Superior temporal gyrus (tissue), 1 donor: Measurements from ENCODE around the gene UNC5C.
A peak's percentile ranks its signal among the peaks of the same experiment; 100 is the strongest.

Experiments
- DNase-seq: peaks from one replicate; pipeline ENCODE4 v3.0.0-alpha.2; 2016; ENCODE audit errors: extremely low spot score

The UNC5C gene

GRCh38 chr4:95268819-95269565, 279.8 kb downstream of the UNC5C start:
- peak; percentile 70 for DNase-seq

GRCh38 chr4:95267081-95267480, 281.7 kb downstream of the UNC5C start:
- DNase-seq, result no peak

- DNase-seq, result no peak
These were observed 282.7 kb downstream of the UNC5C start for GRCh38 chr4:95265814-95266740.

GRCh38 chr4:95264843-95265242, 283.9 kb downstream of the UNC5C start:
- no peak for DNase-seq

GRCh38 chr4:95263960-95264359, 284.8 kb downstream of the UNC5C start:
- peak; percentile 86 for DNase-seq

- DNase-seq, result no peak
These were observed 285.4 kb downstream of the UNC5C start for GRCh38 chr4:95263391-95263790.

- no peak for DNase-seq
These were observed 292.5 kb downstream of the UNC5C start for GRCh38 chr4:95256108-95256835.

GRCh38 chr4:95255396-95256107, 293.2 kb downstream of the UNC5C start:
- no peak for DNase-seq

- DNase-seq, result no peak
These were observed 297.2 kb downstream of the UNC5C start for GRCh38 chr4:95251568-95251967.

GRCh38 chr4:95250544-95251137, 298.1 kb downstream of the UNC5C start:
- peak; percentile 52 for DNase-seq

GRCh38 chr4:95249426-95250021, 299.2 kb downstream of the UNC5C start:
- DNase-seq, result no peak

GRCh38 chr4:95248720-95249425, 299.9 kb downstream of the UNC5C start:
- no peak for DNase-seq

- no peak for DNase-seq
These were observed 304.9 kb downstream of the UNC5C start for GRCh38 chr4:95243892-95244291.

GRCh38 chr4:95238554-95238953, 310.2 kb downstream of the UNC5C start:
- DNase-seq, result no peak

GRCh38 chr4:95232358-95233156, 316.2 kb downstream of the UNC5C start:
- DNase-seq, result peak; percentile 94

GRCh38 chr4:95231681-95232080, 317.1 kb downstream of the UNC5C start:
- no peak for DNase-seq

GRCh38 chr4:95225849-95226248, 322.9 kb downstream of the UNC5C start:
- DNase-seq, result no peak

GRCh38 chr4:95224402-95224801, 324.4 kb downstream of the UNC5C start:
- no peak for DNase-seq
